ENCODE measurements around the gene CXCL3.

GRCh38 chr4:74004668-74005067, 33.8 kb downstream of the CXCL3 start:
- no peak for TF ChIP-seq JUND (IDR thresholded peaks at IDR 0.05)
- TF ChIP-seq CTCF (IDR thresholded peaks at IDR 0.05 in 2 of 3, conservative IDR thresholded peaks at IDR 0.05 in 1 of 3; ENCODE audit: borderline replicate concordance in 1 of 3, insufficient read depth in 1 of 3, low read depth in 2 of 3, low read length in 2 of 3): no peak
- TF ChIP-seq RAD21 (IDR thresholded peaks at IDR 0.05; ENCODE audit: low read depth): no peak
- no peak for TF ChIP-seq POLR2AphosphoS5 (IDR thresholded peaks at IDR 0.05; ENCODE audit: low read depth, low read length)
- no peak for TF ChIP-seq SP1 (IDR thresholded peaks at IDR 0.05; ENCODE audit: low read depth)
- TF ChIP-seq CEBPB (IDR thresholded peaks at IDR 0.05; ENCODE audit: low read depth): no peak
- TF ChIP-seq EGR1 (IDR thresholded peaks at IDR 0.05; ENCODE audit: low read depth): no peak
- no peak for TF ChIP-seq FOSL1 (IDR thresholded peaks at IDR 0.05; ENCODE audit: low read depth)

All from HCT116 (cell line).